ENCODE results near the gene SLC25A43. TPM values are rescaled to one million over a fixed set of nuclear protein-coding genes. Genes with fewer than 3 reads are reported as not detected.

The SLC25A43 gene
- total RNA-seq, 1 experiment from 2014 or later: 4.5 TPM

DNA sequence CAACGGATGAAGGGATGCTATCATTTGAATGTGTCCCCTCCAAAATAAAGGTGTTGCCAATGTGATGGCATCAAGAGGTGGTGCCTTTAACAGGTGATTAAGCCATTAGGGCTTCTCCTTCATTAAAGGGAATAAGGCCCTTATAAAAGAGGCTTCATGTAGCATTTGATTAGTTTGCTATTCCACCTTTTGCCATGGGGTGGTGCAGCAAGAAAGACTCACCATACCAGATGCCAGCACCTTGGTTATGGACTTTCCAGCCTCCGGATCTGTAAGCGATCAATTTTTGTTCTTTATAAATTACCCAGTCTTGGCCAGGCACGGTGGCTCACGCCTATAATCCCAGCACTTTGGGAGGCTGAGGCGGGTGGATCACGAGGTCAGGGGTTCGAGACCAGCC, 7.9 kb upstream of the SLC25A43 start (continued):
- no peak for TF ChIP-seq ZNF138 (CRISPR knock-in tag; conservative IDR thresholded peaks at IDR 0.05)
- TF ChIP-seq KAT7 (CRISPR knock-in tag; IDR thresholded peaks at IDR 0.05; ENCODE audit: borderline replicate concordance): no peak

DNA sequence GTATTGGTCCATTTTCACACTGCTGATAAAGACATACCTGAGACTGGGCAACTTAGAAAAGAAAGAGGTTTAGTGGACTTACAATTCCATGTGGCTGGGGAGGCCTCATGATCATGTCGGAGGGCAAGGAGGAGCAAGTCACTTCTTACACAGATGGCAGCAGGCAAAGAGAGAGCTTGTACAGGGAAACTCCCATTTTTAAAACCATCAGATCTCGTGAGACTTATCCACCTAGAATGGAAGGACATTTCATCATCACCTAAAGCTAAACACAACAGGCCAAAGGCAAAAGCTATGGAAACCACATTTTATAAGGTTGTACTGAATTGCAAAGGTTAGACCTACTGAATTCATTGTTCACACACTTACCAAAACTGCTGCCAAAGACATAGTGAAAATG, 6.0 kb upstream of the SLC25A43 start:
- no peak for ATAC-seq
- Mint-ChIP-seq H3K36me3 (peaks cover 3% of the 10 kb centered on the region), H3K9me3 (peaks cover 10% of the 10 kb centered on the region), H3K4me1 (peaks cover 10% of the 10 kb centered on the region), H3K4me3 (no peak overlapping the region), H3K27me3 (ENCODE audit: low read depth) (peaks cover 19% of the 10 kb centered on the region), H3K27ac (no peak overlapping the region)
- POLR2A ChIA-PET: no interaction called here
- no peak for TF ChIP-seq FOXK1 (CRISPR knock-in tag; IDR thresholded peaks at IDR 0.05)
- no peak for TF ChIP-seq ZBTB21 (CRISPR knock-in tag; IDR thresholded peaks at IDR 0.05; ENCODE audit: borderline replicate concordance)
- TF ChIP-seq, protein P1, sequence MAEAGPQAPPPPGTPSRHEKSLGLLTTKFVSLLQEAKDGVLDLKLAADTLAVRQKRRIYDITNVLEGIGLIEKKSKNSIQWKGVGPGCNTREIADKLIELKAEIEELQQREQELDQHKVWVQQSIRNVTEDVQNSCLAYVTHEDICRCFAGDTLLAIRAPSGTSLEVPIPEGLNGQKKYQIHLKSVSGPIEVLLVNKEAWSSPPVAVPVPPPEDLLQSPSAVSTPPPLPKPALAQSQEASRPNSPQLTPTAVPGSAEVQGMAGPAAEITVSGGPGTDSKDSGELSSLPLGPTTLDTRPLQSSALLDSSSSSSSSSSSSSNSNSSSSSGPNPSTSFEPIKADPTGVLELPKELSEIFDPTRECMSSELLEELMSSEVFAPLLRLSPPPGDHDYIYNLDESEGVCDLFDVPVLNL (CRISPR knock-in tag; IDR thresholded peaks at IDR 0.05; ENCODE audit: borderline replicate concordance, low read depth): no peak
- TF ChIP-seq, protein P2, sequence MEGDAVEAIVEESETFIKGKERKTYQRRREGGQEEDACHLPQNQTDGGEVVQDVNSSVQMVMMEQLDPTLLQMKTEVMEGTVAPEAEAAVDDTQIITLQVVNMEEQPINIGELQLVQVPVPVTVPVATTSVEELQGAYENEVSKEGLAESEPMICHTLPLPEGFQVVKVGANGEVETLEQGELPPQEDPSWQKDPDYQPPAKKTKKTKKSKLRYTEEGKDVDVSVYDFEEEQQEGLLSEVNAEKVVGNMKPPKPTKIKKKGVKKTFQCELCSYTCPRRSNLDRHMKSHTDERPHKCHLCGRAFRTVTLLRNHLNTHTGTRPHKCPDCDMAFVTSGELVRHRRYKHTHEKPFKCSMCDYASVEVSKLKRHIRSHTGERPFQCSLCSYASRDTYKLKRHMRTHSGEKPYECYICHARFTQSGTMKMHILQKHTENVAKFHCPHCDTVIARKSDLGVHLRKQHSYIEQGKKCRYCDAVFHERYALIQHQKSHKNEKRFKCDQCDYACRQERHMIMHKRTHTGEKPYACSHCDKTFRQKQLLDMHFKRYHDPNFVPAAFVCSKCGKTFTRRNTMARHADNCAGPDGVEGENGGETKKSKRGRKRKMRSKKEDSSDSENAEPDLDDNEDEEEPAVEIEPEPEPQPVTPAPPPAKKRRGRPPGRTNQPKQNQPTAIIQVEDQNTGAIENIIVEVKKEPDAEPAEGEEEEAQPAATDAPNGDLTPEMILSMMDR (IDR thresholded peaks at IDR 0.05): no peak
- TF ChIP-seq NR1H2 (CRISPR knock-in tag; IDR thresholded peaks at IDR 0.05): no peak
- TF ChIP-seq ZNF317 (CRISPR knock-in tag; IDR thresholded peaks at IDR 0.05; ENCODE audit: borderline replicate concordance, low read depth): no peak
- no peak for TF ChIP-seq NFATC4 (CRISPR knock-in tag; IDR thresholded peaks at IDR 0.05)
- TF ChIP-seq HMGA2 (CRISPR knock-in tag; IDR thresholded peaks at IDR 0.05): no peak
- no peak for TF ChIP-seq GABPB1 (CRISPR knock-in tag; IDR thresholded peaks at IDR 0.05)
- TF ChIP-seq, protein P3, sequence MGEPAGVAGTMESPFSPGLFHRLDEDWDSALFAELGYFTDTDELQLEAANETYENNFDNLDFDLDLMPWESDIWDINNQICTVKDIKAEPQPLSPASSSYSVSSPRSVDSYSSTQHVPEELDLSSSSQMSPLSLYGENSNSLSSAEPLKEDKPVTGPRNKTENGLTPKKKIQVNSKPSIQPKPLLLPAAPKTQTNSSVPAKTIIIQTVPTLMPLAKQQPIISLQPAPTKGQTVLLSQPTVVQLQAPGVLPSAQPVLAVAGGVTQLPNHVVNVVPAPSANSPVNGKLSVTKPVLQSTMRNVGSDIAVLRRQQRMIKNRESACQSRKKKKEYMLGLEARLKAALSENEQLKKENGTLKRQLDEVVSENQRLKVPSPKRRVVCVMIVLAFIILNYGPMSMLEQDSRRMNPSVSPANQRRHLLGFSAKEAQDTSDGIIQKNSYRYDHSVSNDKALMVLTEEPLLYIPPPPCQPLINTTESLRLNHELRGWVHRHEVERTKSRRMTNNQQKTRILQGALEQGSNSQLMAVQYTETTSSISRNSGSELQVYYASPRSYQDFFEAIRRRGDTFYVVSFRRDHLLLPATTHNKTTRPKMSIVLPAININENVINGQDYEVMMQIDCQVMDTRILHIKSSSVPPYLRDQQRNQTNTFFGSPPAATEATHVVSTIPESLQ (CRISPR knock-in tag; IDR thresholded peaks at IDR 0.05): no peak
- CTCF ChIA-PET: no interaction called here
- no peak for DNase-seq (ENCODE audit: low spot score)

DNA sequence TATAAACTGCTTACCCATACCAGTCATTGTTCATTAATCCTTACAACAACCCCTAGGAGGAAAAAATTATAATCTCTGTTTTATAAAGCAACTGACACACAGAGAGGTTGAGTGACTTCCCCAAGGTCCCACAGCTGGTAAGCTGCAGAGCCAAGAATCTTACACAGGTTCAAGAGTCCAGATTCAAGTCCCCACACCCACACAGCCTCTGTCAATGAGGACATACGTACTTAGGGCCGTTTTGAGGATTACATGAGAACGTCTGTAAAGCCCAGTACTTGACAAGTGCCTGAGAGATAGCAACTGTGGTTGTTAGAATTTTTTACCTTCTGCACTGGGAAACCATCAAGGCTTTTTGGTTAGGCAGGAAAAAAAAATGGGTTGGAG, 556 bp upstream of the SLC25A43 start:
- peaks cover 15% of the 10 kb centered on the region for H3K4me1 Mint-ChIP-seq
- ATAC-seq (no peak), DNase-seq (ENCODE audit: low spot score) (no peak)
- peaks cover 3% of the 10 kb centered on the region for H3K36me3 Mint-ChIP-seq
- no peak overlapping the region for H3K27ac Mint-ChIP-seq
- ChIA-PET POLR2A (no interaction called here), CTCF (no interaction called here)
- H3K9me3 Mint-ChIP-seq: peaks cover 3% of the 10 kb centered on the region
- peaks cover 19% of the 10 kb centered on the region for H3K27me3 Mint-ChIP-seq (ENCODE audit: low read depth)
- TF ChIP-seq FOXP1 (CRISPR knock-in tag; IDR thresholded peaks at IDR 0.05; ENCODE audit: borderline replicate concordance): no peak
- no peak for TF ChIP-seq ZNF219 (CRISPR knock-in tag; IDR thresholded peaks at IDR 0.05; ENCODE audit: borderline replicate concordance)
- TF ChIP-seq TP53 (CRISPR knock-in tag; IDR thresholded peaks at IDR 0.05): no peak
- TF ChIP-seq ESRRA (CRISPR knock-in tag; IDR thresholded peaks at IDR 0.05; ENCODE audit: borderline replicate concordance): no peak
- TF ChIP-seq, protein P4, sequence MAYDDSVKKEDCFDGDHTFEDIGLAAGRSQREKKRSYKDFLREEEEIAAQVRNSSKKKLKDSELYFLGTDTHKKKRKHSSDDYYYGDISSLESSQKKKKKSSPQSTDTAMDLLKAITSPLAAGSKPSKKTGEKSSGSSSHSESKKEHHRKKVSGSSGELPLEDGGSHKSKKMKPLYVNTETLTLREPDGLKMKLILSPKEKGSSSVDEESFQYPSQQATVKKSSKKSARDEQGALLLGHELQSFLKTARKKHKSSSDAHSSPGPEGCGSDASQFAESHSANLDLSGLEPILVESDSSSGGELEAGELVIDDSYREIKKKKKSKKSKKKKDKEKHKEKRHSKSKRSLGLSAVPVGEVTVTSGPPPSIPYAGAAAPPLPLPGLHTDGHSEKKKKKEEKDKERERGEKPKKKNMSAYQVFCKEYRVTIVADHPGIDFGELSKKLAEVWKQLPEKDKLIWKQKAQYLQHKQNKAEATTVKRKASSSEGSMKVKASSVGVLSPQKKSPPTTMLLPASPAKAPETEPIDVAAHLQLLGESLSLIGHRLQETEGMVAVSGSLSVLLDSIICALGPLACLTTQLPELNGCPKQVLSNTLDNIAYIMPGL (CRISPR knock-in tag; IDR thresholded peaks at IDR 0.05): no peak
- no peak for TF ChIP-seq MYBL2 (CRISPR knock-in tag; IDR thresholded peaks at IDR 0.05)
- TF ChIP-seq, protein P5, sequence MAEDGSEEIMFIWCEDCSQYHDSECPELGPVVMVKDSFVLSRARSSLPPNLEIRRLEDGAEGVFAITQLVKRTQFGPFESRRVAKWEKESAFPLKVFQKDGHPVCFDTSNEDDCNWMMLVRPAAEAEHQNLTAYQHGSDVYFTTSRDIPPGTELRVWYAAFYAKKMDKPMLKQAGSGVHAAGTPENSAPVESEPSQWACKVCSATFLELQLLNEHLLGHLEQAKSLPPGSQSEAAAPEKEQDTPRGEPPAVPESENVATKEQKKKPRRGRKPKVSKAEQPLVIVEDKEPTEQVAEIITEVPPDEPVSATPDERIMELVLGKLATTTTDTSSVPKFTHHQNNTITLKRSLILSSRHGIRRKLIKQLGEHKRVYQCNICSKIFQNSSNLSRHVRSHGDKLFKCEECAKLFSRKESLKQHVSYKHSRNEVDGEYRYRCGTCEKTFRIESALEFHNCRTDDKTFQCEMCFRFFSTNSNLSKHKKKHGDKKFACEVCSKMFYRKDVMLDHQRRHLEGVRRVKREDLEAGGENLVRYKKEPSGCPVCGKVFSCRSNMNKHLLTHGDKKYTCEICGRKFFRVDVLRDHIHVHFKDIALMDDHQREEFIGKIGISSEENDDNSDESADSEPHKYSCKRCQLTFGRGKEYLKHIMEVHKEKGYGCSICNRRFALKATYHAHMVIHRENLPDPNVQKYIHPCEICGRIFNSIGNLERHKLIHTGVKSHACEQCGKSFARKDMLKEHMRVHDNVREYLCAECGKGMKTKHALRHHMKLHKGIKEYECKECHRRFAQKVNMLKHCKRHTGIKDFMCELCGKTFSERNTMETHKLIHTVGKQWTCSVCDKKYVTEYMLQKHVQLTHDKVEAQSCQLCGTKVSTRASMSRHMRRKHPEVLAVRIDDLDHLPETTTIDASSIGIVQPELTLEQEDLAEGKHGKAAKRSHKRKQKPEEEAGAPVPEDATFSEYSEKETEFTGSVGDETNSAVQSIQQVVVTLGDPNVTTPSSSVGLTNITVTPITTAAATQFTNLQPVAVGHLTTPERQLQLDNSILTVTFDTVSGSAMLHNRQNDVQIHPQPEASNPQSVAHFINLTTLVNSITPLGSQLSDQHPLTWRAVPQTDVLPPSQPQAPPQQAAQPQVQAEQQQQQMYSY (CRISPR knock-in tag; IDR thresholded peaks at IDR 0.05): no peak
- H3K4me3 Mint-ChIP-seq: peak overlapping the region; percentile 73

Measured in WTC11 (cell line).